ENCODE measurements around the gene DIP2B.

- no peak for TF ChIP-seq CTCF (IDR thresholded peaks at IDR 0.05)
- TF ChIP-seq EP300 (IDR thresholded peaks at IDR 0.05): no peak
- TF ChIP-seq POLR2A (IDR thresholded peaks at IDR 0.05): no peak
- TF ChIP-seq POLR2AphosphoS5 (IDR thresholded peaks at IDR 0.05): no peak
These were observed 206.3 kb downstream of the DIP2B start for GRCh38 chr12:50711121-50711520.

All from suprapubic skin (tissue), 4 donors.